Embryonic facial prominence (tissue), 1 donor: ENCODE measurements around the gene FSIP1.

Source experiments
- DNase-seq: peaks from one replicate; pipeline ENCODE4 v3.0.0-alpha.2; 2016; ENCODE audit errors: extremely low spot score

FSIP1 gene

GRCh38 chr15:39792025-39792843 lies 9.6 kb upstream of the FSIP1 start:
- no peak for DNase-seq

GRCh38 chr15:39789736-39790135 lies 7.1 kb upstream of the FSIP1 start:
- no peak for DNase-seq

- no peak for DNase-seq
Measured at GRCh38 chr15:39788800-39789565, 6.3 kb upstream of the FSIP1 start.

- DNase-seq, result no peak
Measured at GRCh38 chr15:39788108-39788507, 5.5 kb upstream of the FSIP1 start.

GRCh38 chr15:39787479-39787878 lies 4.8 kb upstream of the FSIP1 start:
- no peak for DNase-seq

- DNase-seq, result peak; percentile 39
Measured at GRCh38 chr15:39786447-39787056, 3.9 kb upstream of the FSIP1 start.

- DNase-seq, result no peak
Measured at GRCh38 chr15:39785841-39786240, 3.2 kb upstream of the FSIP1 start.

GRCh38 chr15:39785139-39785538 lies 2.5 kb upstream of the FSIP1 start:
- DNase-seq, result no peak

- DNase-seq, result no peak
Measured at GRCh38 chr15:39784638-39785037, 2.0 kb upstream of the FSIP1 start.

- no peak for DNase-seq
Measured at GRCh38 chr15:39784125-39784524, 1.5 kb upstream of the FSIP1 start.

GRCh38 chr15:39783244-39783820 lies 691 bp upstream of the FSIP1 start:
- DNase-seq, result no peak

- DNase-seq, result no peak
Measured at GRCh38 chr15:39781967-39782302, 706 bp downstream of the FSIP1 start.

- no peak for DNase-seq
Measured at GRCh38 chr15:39781147-39781966, 1.3 kb downstream of the FSIP1 start.

GRCh38 chr15:39778021-39778420 lies 4.6 kb downstream of the FSIP1 start:
- no peak for DNase-seq

- no peak for DNase-seq
Measured at GRCh38 chr15:39777496-39777895, 5.1 kb downstream of the FSIP1 start.

GRCh38 chr15:39776068-39776467 lies 6.6 kb downstream of the FSIP1 start:
- DNase-seq, result no peak

GRCh38 chr15:39774688-39775267 lies 7.9 kb downstream of the FSIP1 start:
- no peak for DNase-seq

GRCh38 chr15:39770748-39771689 lies 11.6 kb downstream of the FSIP1 start:
- DNase-seq, result no peak

- no peak for DNase-seq
Measured at GRCh38 chr15:39767921-39768320, 14.7 kb downstream of the FSIP1 start.

- DNase-seq, result no peak
Measured at GRCh38 chr15:39761006-39761405, 21.6 kb downstream of the FSIP1 start.
